Measurements from ENCODE around the gene SCAP. TPM values are rescaled to one million over a fixed set of nuclear protein-coding genes. Genes with fewer than 3 reads are reported as not detected.
A peak's percentile ranks its signal among the peaks of the same experiment; 100 is the strongest.

Gene SCAP
- total and polyA plus RNA-seq, 2 of the 13 experiments (the other 11 are each of a cell fraction or from before 2014, with no cell fraction given) = 40.4 to 53.3 TPM

DNA sequence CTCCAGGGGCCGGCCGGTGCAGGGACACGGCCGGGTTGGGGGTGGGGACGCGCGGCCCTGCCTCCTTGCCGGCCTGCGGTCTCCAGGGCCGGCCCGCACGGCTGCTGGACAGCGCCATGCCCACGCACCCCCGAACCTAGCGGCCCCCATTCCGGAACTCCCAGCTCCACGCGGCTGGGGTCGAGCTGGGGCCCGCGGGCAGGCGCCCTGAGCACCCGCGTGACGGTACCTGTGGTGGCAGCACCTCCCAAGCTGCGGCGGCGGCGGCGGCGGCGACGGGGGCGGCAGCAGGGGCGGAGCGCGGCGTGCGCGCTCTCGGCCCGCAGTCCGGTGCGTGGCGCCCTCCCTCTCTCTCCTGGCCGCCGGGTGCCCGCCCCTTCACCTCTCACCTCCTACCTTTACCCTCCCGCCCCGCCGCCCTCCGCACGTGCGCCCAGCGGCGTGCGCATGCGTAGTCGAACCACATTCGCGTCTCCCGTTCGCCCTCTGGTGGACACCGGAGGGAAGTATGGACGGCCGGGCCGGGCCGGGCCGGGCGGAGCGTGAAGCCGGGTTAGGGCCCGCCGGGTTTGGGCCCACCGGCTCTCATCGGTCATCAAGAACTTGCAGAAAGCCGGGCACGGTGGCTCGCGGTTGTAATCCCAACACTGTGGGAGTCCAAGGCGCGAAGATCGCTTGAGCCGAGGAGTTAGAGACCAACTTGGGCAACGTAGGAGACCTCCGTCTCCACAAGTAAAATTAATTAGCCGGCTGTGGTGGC, at the start of gene SCAP (continued):
- TF ChIP-seq, protein P1, sequence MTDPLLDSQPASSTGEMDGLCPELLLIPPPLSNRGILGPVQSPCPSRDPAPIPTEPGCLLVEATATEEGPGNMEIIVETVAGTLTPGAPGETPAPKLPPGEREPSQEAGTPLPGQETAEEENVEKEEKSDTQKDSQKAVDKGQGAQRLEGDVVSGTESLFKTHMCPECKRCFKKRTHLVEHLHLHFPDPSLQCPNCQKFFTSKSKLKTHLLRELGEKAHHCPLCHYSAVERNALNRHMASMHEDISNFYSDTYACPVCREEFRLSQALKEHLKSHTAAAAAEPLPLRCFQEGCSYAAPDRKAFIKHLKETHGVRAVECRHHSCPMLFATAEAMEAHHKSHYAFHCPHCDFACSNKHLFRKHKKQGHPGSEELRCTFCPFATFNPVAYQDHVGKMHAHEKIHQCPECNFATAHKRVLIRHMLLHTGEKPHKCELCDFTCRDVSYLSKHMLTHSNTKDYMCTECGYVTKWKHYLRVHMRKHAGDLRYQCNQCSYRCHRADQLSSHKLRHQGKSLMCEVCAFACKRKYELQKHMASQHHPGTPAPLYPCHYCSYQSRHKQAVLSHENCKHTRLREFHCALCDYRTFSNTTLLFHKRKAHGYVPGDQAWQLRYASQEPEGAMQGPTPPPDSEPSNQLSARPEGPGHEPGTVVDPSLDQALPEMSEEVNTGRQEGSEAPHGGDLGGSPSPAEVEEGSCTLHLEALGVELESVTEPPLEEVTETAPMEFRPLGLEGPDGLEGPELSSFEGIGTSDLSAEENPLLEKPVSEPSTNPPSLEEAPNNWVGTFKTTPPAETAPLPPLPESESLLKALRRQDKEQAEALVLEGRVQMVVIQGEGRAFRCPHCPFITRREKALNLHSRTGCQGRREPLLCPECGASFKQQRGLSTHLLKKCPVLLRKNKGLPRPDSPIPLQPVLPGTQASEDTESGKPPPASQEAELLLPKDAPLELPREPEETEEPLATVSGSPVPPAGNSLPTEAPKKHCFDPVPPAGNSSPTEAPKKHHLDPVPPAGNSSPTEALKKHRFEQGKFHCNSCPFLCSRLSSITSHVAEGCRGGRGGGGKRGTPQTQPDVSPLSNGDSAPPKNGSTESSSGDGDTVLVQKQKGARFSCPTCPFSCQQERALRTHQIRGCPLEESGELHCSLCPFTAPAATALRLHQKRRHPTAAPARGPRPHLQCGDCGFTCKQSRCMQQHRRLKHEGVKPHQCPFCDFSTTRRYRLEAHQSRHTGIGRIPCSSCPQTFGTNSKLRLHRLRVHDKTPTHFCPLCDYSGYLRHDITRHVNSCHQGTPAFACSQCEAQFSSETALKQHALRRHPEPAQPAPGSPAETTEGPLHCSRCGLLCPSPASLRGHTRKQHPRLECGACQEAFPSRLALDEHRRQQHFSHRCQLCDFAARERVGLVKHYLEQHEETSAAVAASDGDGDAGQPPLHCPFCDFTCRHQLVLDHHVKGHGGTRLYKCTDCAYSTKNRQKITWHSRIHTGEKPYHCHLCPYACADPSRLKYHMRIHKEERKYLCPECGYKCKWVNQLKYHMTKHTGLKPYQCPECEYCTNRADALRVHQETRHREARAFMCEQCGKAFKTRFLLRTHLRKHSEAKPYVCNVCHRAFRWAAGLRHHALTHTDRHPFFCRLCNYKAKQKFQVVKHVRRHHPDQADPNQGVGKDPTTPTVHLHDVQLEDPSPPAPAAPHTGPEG (CRISPR knock-in tag; IDR thresholded peaks at IDR 0.05) = no peak
- TF ChIP-seq ZNF136 (CRISPR knock-in tag; IDR thresholded peaks at IDR 0.05; ENCODE audit: low read depth) (no peak), MIXL1 (CRISPR knock-in tag; IDR thresholded peaks at IDR 0.05) (peak; percentile 86), SRSF4 (IDR thresholded peaks at IDR 0.05; ENCODE audit: low read depth, low read length, poor library complexity, severe bottlenecking) (no peak), JDP2 (CRISPR knock-in tag; IDR thresholded peaks at IDR 0.05; ENCODE audit: borderline replicate concordance) (no peak), DR1 (CRISPR knock-in tag; IDR thresholded peaks at IDR 0.05) (0 out of 2 replicates have a peak, but pooled peaks have one; percentile 46), NR1H2 (CRISPR knock-in tag; IDR thresholded peaks at IDR 0.05; ENCODE audit: borderline replicate concordance, low read depth) (no peak), ZNF773 (CRISPR knock-in tag; IDR thresholded peaks at IDR 0.05; ENCODE audit: borderline replicate concordance) (0 out of 2 replicates have a peak, but pooled peaks have one; percentile 41), SNAPC4 (CRISPR knock-in tag; IDR thresholded peaks at IDR 0.05) (0 out of 2 replicates have a peak, but pooled peaks have one; percentile 57)
- TF ChIP-seq, protein P2, sequence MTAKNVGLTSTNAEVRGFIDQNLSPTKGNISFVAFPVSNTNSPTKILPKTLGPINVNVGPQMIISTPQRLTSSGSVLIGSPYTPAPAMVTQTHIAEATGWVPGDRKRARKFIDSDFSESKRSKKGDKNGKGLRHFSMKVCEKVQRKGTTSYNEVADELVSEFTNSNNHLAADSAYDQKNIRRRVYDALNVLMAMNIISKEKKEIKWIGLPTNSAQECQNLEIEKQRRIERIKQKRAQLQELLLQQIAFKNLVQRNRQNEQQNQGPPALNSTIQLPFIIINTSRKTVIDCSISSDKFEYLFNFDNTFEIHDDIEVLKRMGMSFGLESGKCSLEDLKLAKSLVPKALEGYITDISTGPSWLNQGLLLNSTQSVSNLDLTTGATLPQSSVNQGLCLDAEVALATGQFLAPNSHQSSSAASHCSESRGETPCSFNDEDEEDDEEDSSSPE (CRISPR knock-in tag; IDR thresholded peaks at IDR 0.05) = peak; percentile 89
- TF ChIP-seq, protein P3, sequence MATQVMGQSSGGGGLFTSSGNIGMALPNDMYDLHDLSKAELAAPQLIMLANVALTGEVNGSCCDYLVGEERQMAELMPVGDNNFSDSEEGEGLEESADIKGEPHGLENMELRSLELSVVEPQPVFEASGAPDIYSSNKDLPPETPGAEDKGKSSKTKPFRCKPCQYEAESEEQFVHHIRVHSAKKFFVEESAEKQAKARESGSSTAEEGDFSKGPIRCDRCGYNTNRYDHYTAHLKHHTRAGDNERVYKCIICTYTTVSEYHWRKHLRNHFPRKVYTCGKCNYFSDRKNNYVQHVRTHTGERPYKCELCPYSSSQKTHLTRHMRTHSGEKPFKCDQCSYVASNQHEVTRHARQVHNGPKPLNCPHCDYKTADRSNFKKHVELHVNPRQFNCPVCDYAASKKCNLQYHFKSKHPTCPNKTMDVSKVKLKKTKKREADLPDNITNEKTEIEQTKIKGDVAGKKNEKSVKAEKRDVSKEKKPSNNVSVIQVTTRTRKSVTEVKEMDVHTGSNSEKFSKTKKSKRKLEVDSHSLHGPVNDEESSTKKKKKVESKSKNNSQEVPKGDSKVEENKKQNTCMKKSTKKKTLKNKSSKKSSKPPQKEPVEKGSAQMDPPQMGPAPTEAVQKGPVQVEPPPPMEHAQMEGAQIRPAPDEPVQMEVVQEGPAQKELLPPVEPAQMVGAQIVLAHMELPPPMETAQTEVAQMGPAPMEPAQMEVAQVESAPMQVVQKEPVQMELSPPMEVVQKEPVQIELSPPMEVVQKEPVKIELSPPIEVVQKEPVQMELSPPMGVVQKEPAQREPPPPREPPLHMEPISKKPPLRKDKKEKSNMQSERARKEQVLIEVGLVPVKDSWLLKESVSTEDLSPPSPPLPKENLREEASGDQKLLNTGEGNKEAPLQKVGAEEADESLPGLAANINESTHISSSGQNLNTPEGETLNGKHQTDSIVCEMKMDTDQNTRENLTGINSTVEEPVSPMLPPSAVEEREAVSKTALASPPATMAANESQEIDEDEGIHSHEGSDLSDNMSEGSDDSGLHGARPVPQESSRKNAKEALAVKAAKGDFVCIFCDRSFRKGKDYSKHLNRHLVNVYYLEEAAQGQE (IDR thresholded peaks at IDR 0.05; ENCODE audit: borderline replicate concordance in 1 of 2, low read depth in 1 of 2, low read length in 2 of 2) = peak; percentile 49 to 87

Data from HepG2 (cell line).